GM21423 (cell line): Measurements from ENCODE around the gene SNTG2.

Experiments
- ATAC-seq: cut with Tn5 transposase; IDR thresholded peaks from one replicate; pipeline ENCODE4 v1.9.1; 2021; ENCODE audit warnings: mild to moderate bottlenecking, moderate library complexity; ENCODE audit not compliant: unreplicated experiment

SNTG2 gene

GRCh38 chr2:987789-988188 lies 37.1 kb downstream of the SNTG2 start:
- ATAC-seq: no peak

- no peak for ATAC-seq
Observed at GRCh38 chr2:989781-990467, 39.3 kb downstream of the SNTG2 start.

DNA sequence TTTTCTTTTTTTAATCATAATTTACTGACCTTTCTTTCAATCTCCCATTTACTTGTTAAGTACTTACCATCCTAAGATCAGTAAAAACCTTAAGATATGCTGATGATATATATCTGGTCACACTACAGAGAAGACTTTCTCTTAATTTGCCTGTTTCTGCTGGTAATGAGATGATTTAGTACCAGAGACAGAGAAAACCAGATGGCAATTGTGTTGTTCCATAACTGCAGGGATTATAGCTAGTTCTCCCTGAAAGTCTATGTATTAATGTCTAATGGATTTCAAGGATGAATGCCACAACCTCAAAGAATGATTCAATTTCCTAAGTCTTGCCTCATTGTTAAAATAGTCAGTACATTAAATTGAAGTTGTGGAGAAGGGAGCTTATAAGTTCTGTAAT lies 40.3 kb downstream of the SNTG2 start:
- ATAC-seq: no peak

GRCh38 chr2:1002350-1002749 lies 51.7 kb downstream of the SNTG2 start:
- no peak for ATAC-seq

- ATAC-seq: no peak
Observed at GRCh38 chr2:1004398-1004797, 53.7 kb downstream of the SNTG2 start.

DNA sequence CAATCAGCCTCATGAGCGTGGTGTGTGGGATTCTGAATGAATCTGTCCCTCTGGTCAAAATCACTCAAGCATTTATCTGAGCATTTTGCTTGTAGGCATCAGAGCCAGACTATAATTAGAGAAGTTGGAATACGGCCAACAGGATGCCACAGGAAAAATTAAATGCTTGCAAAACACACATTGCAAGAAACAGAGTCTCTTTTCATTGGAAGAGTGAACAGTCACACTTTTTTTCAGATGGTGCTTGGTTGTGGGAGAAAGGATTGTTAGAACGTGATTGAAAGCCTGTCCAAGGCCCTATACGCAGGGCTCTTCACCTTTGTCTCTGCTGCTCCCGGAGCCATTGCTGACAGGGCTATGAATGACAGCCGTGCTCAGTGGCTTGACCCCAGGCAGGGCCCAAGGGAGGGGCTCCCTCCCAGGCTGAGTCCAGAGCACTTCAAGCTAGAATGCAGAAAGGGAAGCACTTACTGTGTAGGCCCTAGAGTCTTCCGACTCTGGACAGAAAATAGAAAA lies 59.8 kb downstream of the SNTG2 start:
- ATAC-seq: no peak

GRCh38 chr2:1011006-1011405 lies 60.4 kb downstream of the SNTG2 start:
- no peak for ATAC-seq

GRCh38 chr2:1011985-1012384 lies 61.3 kb downstream of the SNTG2 start:
- ATAC-seq: no peak

DNA sequence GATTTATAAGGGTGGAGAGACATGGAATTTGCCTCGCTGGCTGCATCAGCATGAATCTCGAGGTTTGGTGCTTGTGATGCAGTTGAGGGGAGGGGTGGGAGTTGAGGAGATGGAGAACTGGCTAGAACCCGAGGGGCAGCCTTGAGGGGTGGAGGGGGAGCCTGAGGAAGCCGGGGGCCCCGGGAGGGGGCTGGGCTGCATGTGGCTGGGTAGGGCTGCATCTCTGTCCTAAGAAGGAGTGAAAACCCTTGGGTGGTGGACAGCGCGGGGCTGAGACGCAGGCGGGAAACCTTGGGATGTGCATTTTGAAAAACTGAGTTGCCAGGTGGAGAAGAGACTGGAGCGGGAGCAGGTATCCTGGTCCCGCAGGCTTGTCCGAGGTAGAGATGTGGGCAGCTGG lies 64.2 kb downstream of the SNTG2 start:
- ATAC-seq: no peak

- no peak for ATAC-seq
Observed at GRCh38 chr2:1016500-1016899, 65.9 kb downstream of the SNTG2 start.

- no peak for ATAC-seq
Observed at GRCh38 chr2:1017827-1018226, 67.2 kb downstream of the SNTG2 start.

- no peak for ATAC-seq
Observed at GRCh38 chr2:1020206-1020605, 69.6 kb downstream of the SNTG2 start.

DNA sequence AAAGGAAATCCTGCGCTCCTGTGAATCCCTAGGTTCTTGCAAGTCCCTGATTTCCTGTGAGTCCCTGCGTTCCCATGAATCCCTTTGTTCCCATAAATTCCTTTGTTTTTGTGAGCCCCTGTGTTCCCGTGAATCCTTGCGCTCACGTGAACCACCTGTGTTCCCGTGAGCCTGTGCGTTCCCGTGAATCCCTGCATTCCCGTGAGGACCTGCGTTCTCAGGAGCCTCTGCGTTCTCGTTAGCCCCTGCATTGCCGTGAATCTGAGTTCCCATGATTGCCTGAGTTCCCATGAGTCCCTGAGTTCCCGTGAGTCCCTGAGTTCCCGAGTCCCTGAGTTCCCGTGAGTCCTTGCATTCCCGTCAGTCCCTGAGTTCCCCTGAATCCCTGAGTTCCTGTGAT lies 71.5 kb downstream of the SNTG2 start:
- no peak for ATAC-seq

DNA sequence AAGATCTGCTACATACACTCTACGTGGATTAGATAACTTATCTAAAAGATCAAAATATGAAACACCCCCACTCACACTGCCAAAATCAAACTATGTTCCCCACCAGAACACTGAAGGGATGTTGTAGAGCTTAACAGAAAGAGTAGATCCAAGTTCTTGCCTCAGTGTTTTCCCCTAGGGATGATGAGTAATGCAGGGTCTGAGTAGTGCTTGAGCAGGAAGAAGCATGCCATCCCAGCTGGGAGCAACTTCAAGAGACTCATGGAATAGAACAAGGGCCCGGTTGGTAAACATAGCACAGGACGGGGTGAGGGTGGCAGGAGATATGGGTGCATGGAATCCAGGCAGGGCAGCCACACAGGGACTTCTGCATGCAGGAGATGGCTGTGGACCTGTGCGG lies 74.3 kb downstream of the SNTG2 start:
- ATAC-seq: no peak

- ATAC-seq: no peak
Observed at GRCh38 chr2:1026141-1026540, 75.5 kb downstream of the SNTG2 start.

GRCh38 chr2:1028831-1029230 lies 78.2 kb downstream of the SNTG2 start:
- no peak for ATAC-seq

DNA sequence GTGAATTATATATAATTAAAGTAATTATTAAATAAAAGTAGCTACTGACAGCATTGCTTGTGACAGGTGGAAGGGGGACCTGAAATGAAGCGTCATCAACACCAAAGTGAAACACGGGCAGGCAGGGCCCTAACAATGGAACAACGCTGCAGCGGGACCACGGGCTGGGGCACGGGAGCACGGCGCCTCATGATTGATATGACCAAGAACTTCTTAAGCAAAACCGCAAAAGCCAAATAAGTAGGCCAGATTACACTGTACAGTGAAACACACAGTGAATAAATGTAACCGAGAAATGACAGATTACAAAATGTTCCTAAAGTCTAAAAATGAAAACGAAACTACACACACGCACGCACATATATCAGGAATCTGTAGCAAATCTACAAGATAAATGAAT lies 81.4 kb downstream of the SNTG2 start:
- no peak for ATAC-seq

DNA sequence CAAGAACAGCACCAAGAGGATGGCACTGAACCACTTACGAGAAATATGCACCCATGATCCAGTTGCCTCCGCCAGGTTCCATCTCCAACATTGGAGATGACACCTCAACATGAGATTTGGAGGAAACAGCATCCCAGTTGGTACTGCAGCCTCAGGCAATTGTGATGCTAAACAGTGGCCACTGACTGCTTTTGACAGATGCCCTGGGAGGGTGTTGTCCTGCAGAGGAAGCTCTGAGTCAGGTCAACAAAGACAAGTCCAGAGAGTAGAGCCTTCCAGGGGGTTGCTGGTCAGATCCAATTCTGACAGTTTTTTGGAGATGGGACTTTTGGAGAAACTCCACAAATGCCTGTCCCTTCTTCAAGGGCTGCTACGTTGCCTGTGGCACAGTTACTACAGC lies 82.4 kb downstream of the SNTG2 start:
- no peak for ATAC-seq

- ATAC-seq: no peak
Observed at GRCh38 chr2:1037066-1037465, 86.4 kb downstream of the SNTG2 start.

DNA sequence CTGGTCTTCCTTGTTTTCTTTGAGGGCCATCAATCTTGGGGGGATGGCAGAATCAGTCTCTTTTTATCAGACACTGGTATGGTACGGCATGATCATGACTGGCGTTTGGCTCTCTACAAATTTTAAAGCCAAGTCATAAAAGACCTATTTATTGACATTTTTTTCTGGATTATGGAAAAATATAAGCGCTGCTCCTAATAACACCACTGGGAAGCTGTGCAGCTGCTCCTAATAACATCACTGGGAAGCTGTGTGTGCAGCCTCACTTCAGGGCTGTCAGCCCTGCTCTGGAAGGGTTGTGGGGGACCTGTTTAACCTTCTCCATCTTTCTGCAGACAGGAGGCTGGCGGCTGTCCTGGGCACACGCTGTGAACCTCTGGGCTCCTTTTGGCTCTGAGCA lies 88.9 kb downstream of the SNTG2 start:
- ATAC-seq: no peak

GRCh38 chr2:1041012-1041805 lies 90.6 kb downstream of the SNTG2 start:
- no peak for ATAC-seq

DNA sequence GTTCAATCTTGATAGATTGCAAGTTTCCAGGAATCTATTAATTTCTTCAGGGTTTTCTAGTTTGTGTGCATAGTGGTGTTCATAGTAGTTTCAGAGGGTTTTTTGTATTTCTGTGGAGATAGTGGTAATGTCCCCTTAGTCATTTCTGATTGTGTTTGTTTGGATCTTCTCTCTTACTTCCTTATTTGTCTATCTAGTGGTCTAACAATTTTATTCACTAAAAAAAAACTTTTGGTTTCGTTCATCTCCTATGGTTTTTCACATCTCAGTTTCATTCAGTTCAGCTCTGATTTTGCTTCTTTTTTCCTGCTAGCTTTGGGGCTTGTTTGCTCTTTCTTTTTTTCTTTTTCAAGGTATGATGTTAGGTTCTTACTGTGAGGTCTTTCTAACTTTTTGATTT lies 94.5 kb downstream of the SNTG2 start:
- ATAC-seq: peak; percentile 72
